ENCODE results near the gene LIPC. TPM values are rescaled to one million over a fixed set of nuclear protein-coding genes. Genes with fewer than 3 reads are reported as not detected.

LIPC gene
- total and polyA plus RNA-seq, 10 of the 15 experiments (the other 5 are each of a cell fraction or from before 2014, with no cell fraction given): 0.06 to 0.31 (median 0.16) TPM; not detected in 1

- TF ChIP-seq ZBTB40 (IDR thresholded peaks at IDR 0.05; ENCODE audit: borderline replicate concordance) (no peak), ZSCAN29 (IDR thresholded peaks at IDR 0.05) (no peak), WRNIP1 (IDR thresholded peaks at IDR 0.05; ENCODE audit: borderline replicate concordance, low read depth, low read length) (no peak), ESRRA (IDR thresholded peaks at IDR 0.05; ENCODE audit: low read length) (no peak), TAF1 (IDR thresholded peaks at IDR 0.05; ENCODE audit: borderline replicate concordance, low read depth, low read length) (no peak), NFIC (IDR thresholded peaks at IDR 0.05; ENCODE audit: low read depth, low read length) (no peak)
Observed at GRCh38 chr15:58407236-58407775, 24.5 kb upstream of the LIPC start (continued).

GRCh38 chr15:58407778-58408177, 24.0 kb upstream of the LIPC start:
- H3K4me1 ChIP-seq (ENCODE audit: control insufficient read depth, insufficient read depth, low read length): peaks cover 6% of the 10 kb centered on the region
- ChIA-PET CTCF (interaction anchor here (1.3 kb wide), 1 partner anchor 10 kb away, joined by 3 read pairs; no protein-coding TSS in a partner anchor), RAD21 (ENCODE audit: unreplicated experiment) (no interaction called here), SMC1A (ENCODE audit: uncharacterized antibody, unreplicated experiment) (interaction anchor here (1.1 kb wide), 1 partner anchor 14 kb away, joined by 3 read pairs; no protein-coding TSS in a partner anchor), POLR2A (no interaction called here)
- intact Hi-C loops (cut with micrococcal nuclease; ENCODE audit: unreplicated experiment): no loop called here
- TF ChIP-seq RAD51 (IDR thresholded peaks at IDR 0.05) (no peak), BMI1 (IDR thresholded peaks at IDR 0.05; ENCODE audit: borderline replicate concordance) (peak; percentile 43; the same call in 1 of the 2 replicates), ZBED1 (IDR thresholded peaks at IDR 0.05; ENCODE audit: borderline replicate concordance) (no peak), DPF2 (IDR thresholded peaks at IDR 0.05) (no peak)
- FAIRE-seq (no peak), DNase-seq (ENCODE audit: low read depth, low spot score) (no peak), ATAC-seq (no peak)
- H3K27me3 ChIP-seq (replicated peaks in 1 of 2; ENCODE audit: control insufficient read depth in 2 of 2, insufficient read depth in 2 of 2, low read length in 1 of 2): no peaks in the 10 kb centered on the region
- no peak overlapping the region for H3K4me2 ChIP-seq (ENCODE audit: control insufficient read depth, insufficient read depth)
- no peaks in the 10 kb centered on the region for H3K36me3 ChIP-seq (ENCODE audit: control insufficient read depth in 2 of 2, insufficient read depth in 2 of 2, low read length in 1 of 2)
- H2AFZ ChIP-seq (ENCODE audit: control insufficient read depth, low read depth, low read length): no peak overlapping the region
- no TSS peak for BruUV-seq (replicated peaks)
- no peaks in the 10 kb centered on the region for H3K79me2 ChIP-seq (ENCODE audit: control insufficient read depth, insufficient read depth, low read length)
- no peaks in the 10 kb centered on the region for H3K9me3 ChIP-seq (replicated peaks; ENCODE audit: control insufficient read depth, insufficient read depth, low read length)
- no peak overlapping the region for H3K9ac ChIP-seq (ENCODE audit: control insufficient read depth, insufficient read depth, low read length)
- 66% methylated on average over 4 of the region's 4 CpGs for WGBS (ENCODE audit: insufficient coverage, insufficient replicate concordance, low lambda C conversion rate, missing lambda C conversion rate)
- H3K27ac ChIP-seq (ENCODE audit: control insufficient read depth, insufficient read depth): no peak overlapping the region
- in situ Hi-C loops (cut with MboI): no loop called here
- no peaks in the 10 kb centered on the region for H4K20me1 ChIP-seq (ENCODE audit: control insufficient read depth, insufficient read depth)
- no peak overlapping the region for H3K4me3 ChIP-seq

Data from GM12878 (cell line).